ENCODE results near the gene ATP9B.

DNA sequence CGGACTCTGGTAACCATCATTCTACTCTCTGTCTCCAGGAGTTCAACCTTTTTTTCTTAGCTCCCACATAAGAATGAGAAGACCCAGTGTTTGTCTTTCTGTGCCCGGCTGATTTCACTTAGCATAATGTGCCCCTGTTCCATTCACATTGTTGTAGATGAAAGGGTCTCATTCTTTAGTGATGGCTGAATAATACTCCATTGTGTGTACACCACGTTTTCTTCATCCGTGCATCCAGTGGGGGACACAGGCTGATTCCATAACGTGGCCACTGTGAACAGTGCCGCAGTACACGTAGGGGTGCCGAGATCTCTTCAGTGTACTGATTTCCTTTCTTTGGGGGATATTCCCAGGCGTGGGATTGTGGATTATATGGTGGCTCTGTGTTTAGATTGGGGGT, 254.3 kb downstream of the ATP9B start:
- TF ChIP-seq SUZ12 (IDR thresholded peaks at IDR 0.05; ENCODE audit: extremely low read depth, insufficient read depth, insufficient read length) (no peak), YY1 (IDR thresholded peaks at IDR 0.05; ENCODE audit: insufficient read depth, insufficient read length) (no peak)
